Panc1 (cell line): ENCODE data around the gene DDX41. TPM values are rescaled to one million over a fixed set of nuclear protein-coding genes. Genes with fewer than 3 reads are reported as not detected.

Experiments
- ATAC-seq: fragments of 200-7000 bp; cut with Tn5 transposase; 2 replicates; pipeline ENCODE4 v1.9.1; 2020; ENCODE audit warnings: mild to moderate bottlenecking, moderate library complexity
- BruUV-seq: library from RNA; stranded (reverse); fragments of 400-500 nt; replicated peaks from 2 replicates; lab custom pipeline; 2021; lab: Mats Ljungman, UMichigan
- CTCF ChIA-PET: fragments of 300-600 bp; sonication (Branson Sonifier 250); formaldehyde crosslinking; loops from one replicate; lab custom pipeline; 2022; ENCODE audit warnings: antibody characterized with exemption; lab: Charles Lee
- POLR2A ChIA-PET: fragments of 300-600 bp; sonication (Branson Sonifier 250); formaldehyde crosslinking; loops from one replicate; lab custom pipeline; 2022; ENCODE audit warnings: antibody characterized with exemption; lab: Charles Lee
- DNase-seq: peaks from one replicate; pipeline ENCODE4 v3.0.0-alpha.2; 2010; ENCODE audit warnings: low read depth, low spot score
- H3K27ac ChIP-seq: 2 replicates; pipeline ENCODE4 v1.5.1; 2011; ENCODE audit warnings: mild to moderate bottlenecking, low read length, inconsistent platforms
- H3K27me3 ChIP-seq: fragments of 200-500 bp; sonication (Bioruptor generic); 2 replicates; pipeline ENCODE4 v1.6.0; 2014; ENCODE audit warnings: low read length, inconsistent platforms; ENCODE audit not compliant: control insufficient read depth, insufficient read depth
- H3K36me3 ChIP-seq: fragments of 200-500 bp; sonication (Bioruptor generic); 2 replicates; pipeline ENCODE4 v1.5.1; 2014; ENCODE audit warnings: inconsistent platforms, mild to moderate bottlenecking, low read length, moderate library complexity; ENCODE audit not compliant: control insufficient read depth, insufficient read depth
- H3K4me1 ChIP-seq: 2 replicates; pipeline ENCODE4 v1.5.1; 2011; ENCODE audit warnings: inconsistent platforms, mild to moderate bottlenecking, low read length, moderate library complexity; ENCODE audit not compliant: control insufficient read depth, insufficient read depth
- H3K4me3 ChIP-seq, 2 experiments: 2 replicates each; pipeline ENCODE4 v1.5.1; 2011 to 2012; ENCODE audit warnings: low read depth in 2 of 2, low read length in 2 of 2, mild to moderate bottlenecking in 2 of 2, inconsistent platforms in 1 of 2, moderate library complexity in 1 of 2
- H3K9me3 ChIP-seq: fragments of 200-500 bp; sonication (Bioruptor generic); 2 replicates; pipeline ENCODE4 v1.5.1; 2014; ENCODE audit warnings: low read depth, mild to moderate bottlenecking, inconsistent platforms, low read length, moderate library complexity; ENCODE audit not compliant: control insufficient read depth, insufficient read depth
- POLR2AphosphoS5 ChIP-seq: IDR thresholded peaks from 2 replicates; pipeline ENCODE4 v1.6.1; 2012; ENCODE audit warnings: mild to moderate bottlenecking, low read depth, low read length, moderate library complexity
- SIN3A ChIP-seq: IDR thresholded peaks from 2 replicates; pipeline ENCODE4 v1.6.1; 2012; ENCODE audit warnings: low read depth, mild to moderate bottlenecking, low read length, moderate library complexity, borderline replicate concordance; ENCODE audit not compliant: insufficient read depth
- TCF7L2 ChIP-seq: IDR thresholded peaks from 2 replicates; pipeline ENCODE4 v1.6.1; 2011; ENCODE audit warnings: mild to moderate bottlenecking, low read depth, low read length, inconsistent platforms
- in situ Hi-C: cut with HindIII; loops from 2 replicates; pipeline ENCODE4 v1.10.0; 2016; ENCODE audit warnings: low sequenced_read_pairs, low pct_unique_long_range_greater_than_20kb
- intact Hi-C: fragments of 100-400 bp; cut with micrococcal nuclease; formaldehyde crosslinking; loops from one replicate; pipeline ENCODE4 v1.10.0; 2022; ENCODE audit not compliant: unreplicated experiment
- total RNA-seq: library from RNA; stranded (reverse); gene quantifications from one replicate; pipeline ENCODE4 v1.2.1, GENCODE V29; 2021; ENCODE audit not compliant: unreplicated experiment
- TF ChIP-seq, protein P1 (sequence below): fragments of 450-650 bp; IDR thresholded peaks from 2 replicates; pipeline ENCODE4 v1.5.1; 2017; ENCODE audit warnings: mild to moderate bottlenecking
- TF ChIP-seq, protein P2 (sequence below), 2 experiments: IDR thresholded peaks; 2 replicates each; pipeline ENCODE4 v1.6.1; 2011 to 2012; ENCODE audit warnings: low read depth in 2 of 2, control low read depth in 1 of 2, low read length in 1 of 2, mild to moderate bottlenecking in 1 of 2, moderate library complexity in 1 of 2; ENCODE audit not compliant: insufficient read depth in 1 of 2

The DDX41 gene
- total RNA-seq, 1 experiment from 2014 or later = 111 TPM

DNA sequence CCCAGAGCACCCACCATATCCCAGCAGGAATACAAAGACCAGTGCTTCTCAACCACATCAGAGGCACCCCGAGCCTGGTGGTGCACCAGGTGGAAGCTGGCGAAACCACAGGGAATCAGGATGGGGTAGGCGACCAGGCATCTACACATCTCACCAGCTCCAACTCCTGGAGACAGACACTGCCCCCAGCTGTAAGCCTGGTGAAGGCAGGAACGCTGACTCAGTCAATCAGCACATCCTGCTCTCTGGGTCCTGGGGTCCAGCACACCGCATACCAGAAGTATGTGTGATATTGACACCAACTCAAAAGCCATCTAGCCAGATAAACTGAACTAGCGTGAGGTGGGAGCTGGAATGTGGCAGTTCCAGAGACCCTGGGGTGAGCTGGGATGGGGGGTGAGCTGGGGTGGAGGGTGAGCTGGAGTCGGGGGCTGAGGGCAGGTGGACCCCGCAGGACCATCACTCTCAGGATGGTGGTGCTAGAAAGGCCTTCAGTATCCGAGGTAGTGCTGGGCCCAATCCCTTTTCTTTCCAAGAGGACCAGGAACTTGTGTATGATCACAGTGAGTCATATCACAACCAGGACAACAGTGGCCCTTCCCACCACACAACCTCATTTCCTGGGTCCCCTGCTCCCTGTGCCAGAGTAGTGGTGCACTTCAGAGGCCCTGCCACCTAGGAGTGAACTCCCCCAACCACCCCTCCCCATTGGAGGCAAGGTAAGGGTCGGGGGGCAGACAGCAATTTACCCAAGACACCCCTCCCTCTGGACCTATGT, 45.8 kb downstream of the DDX41 start:
- ATAC-seq = no peak
- no peaks in the 10 kb centered on the region for H3K9me3 ChIP-seq
- DNase-seq = no peak
- H3K27me3 ChIP-seq = no peaks in the 10 kb centered on the region
- no peaks in the 10 kb centered on the region; the same call in 1 of the 2 replicates for H3K36me3 ChIP-seq
- in situ Hi-C loops = no loop called here
- BruUV-seq = TSS peak; percentile 37
- ChIA-PET CTCF (no interaction called here), POLR2A (no interaction called here)
- H3K27ac ChIP-seq = no peak overlapping the region; the same call in 1 of the 2 replicates
- peaks cover 34% of the 10 kb centered on the region for H3K4me1 ChIP-seq
- TF ChIP-seq, protein P1, sequence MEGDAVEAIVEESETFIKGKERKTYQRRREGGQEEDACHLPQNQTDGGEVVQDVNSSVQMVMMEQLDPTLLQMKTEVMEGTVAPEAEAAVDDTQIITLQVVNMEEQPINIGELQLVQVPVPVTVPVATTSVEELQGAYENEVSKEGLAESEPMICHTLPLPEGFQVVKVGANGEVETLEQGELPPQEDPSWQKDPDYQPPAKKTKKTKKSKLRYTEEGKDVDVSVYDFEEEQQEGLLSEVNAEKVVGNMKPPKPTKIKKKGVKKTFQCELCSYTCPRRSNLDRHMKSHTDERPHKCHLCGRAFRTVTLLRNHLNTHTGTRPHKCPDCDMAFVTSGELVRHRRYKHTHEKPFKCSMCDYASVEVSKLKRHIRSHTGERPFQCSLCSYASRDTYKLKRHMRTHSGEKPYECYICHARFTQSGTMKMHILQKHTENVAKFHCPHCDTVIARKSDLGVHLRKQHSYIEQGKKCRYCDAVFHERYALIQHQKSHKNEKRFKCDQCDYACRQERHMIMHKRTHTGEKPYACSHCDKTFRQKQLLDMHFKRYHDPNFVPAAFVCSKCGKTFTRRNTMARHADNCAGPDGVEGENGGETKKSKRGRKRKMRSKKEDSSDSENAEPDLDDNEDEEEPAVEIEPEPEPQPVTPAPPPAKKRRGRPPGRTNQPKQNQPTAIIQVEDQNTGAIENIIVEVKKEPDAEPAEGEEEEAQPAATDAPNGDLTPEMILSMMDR = no peak
- no peak for TF ChIP-seq POLR2AphosphoS5
- no peak for TF ChIP-seq TCF7L2
- TF ChIP-seq, protein P2, sequence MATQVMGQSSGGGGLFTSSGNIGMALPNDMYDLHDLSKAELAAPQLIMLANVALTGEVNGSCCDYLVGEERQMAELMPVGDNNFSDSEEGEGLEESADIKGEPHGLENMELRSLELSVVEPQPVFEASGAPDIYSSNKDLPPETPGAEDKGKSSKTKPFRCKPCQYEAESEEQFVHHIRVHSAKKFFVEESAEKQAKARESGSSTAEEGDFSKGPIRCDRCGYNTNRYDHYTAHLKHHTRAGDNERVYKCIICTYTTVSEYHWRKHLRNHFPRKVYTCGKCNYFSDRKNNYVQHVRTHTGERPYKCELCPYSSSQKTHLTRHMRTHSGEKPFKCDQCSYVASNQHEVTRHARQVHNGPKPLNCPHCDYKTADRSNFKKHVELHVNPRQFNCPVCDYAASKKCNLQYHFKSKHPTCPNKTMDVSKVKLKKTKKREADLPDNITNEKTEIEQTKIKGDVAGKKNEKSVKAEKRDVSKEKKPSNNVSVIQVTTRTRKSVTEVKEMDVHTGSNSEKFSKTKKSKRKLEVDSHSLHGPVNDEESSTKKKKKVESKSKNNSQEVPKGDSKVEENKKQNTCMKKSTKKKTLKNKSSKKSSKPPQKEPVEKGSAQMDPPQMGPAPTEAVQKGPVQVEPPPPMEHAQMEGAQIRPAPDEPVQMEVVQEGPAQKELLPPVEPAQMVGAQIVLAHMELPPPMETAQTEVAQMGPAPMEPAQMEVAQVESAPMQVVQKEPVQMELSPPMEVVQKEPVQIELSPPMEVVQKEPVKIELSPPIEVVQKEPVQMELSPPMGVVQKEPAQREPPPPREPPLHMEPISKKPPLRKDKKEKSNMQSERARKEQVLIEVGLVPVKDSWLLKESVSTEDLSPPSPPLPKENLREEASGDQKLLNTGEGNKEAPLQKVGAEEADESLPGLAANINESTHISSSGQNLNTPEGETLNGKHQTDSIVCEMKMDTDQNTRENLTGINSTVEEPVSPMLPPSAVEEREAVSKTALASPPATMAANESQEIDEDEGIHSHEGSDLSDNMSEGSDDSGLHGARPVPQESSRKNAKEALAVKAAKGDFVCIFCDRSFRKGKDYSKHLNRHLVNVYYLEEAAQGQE (IDR thresholded peaks at IDR 0.05; ENCODE audit: insufficient read depth in 1 of 2, low read depth in 2 of 2, low read length in 1 of 2) = no peak
- TF ChIP-seq SIN3A = no peak
- no peak overlapping the region for H3K4me3 ChIP-seq
- intact Hi-C loops = no loop called here

DNA sequence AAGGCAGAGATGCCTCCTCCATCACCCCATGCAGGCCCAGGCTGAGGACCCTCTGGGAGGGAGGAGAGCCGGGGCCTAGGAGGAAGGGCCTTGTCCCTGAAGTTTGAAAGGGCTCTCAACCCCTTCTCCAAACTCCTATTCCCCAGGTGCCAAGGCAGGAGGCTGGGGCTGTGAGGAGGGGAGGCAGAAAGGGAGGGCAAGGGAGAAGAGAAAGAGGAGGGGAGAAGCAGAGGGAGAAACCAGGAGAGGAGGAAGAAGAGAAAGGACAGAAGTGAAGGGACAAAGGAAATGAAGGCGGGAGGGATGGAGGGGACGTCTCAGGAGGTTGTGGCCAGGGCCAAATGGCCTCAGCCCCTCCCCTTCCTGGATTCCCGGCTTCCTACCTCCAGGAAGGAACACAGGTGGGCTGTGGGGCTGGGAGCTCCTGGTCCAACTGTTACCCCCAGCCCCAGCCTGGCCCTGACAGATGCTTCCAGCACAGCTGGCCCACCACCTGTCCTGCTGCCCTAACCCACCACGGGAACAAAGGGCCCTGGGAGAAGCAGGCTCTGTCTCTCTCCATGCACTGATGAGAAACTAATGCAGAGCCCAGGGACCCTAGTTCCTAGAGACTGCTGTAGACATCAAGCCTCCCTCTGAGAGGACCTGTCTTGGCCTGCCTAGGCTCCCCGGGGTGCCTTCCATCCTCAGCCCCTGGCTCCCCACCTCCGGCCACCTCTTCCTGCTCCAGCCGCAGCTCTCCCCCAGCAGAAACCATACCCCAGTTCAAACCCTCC, 46.8 kb downstream of the DDX41 start:
- DNase-seq = no peak
- Histone ChIP-seq H3K9me3 (no peaks in the 10 kb centered on the region), H3K27ac (no peak overlapping the region), H3K4me3 (no peak overlapping the region), H3K36me3 (no peaks in the 10 kb centered on the region; the same call in none of the 2 replicates), H3K27me3 (no peaks in the 10 kb centered on the region), H3K4me1 (peaks cover 33% of the 10 kb centered on the region)
- BruUV-seq = no TSS peak
- intact Hi-C loops (no loop called here), in situ Hi-C loops (no loop called here)
- no peak for TF ChIP-seq POLR2AphosphoS5
- no peak for TF ChIP-seq SIN3A
- no peak for TF ChIP-seq TCF7L2
- TF ChIP-seq, protein P2 (IDR thresholded peaks at IDR 0.05; ENCODE audit: insufficient read depth in 1 of 2, low read depth in 2 of 2, low read length in 1 of 2) = no peak
- TF ChIP-seq, protein P1 = no peak
- POLR2A ChIA-PET = no interaction called here
- no peak for ATAC-seq
- CTCF ChIA-PET = no interaction called here
